GM18505 (cell line): ENCODE results near the gene CLCF1.

Source experiments
- ATAC-seq: cut with Tn5 transposase; IDR thresholded peaks from one replicate; pipeline ENCODE4 v1.9.1; 2021; ENCODE audit not compliant: unreplicated experiment
- POLR2A ChIP-seq: IDR thresholded peaks from 4 replicates; pipeline ENCODE4 v1.6.1; 2011; ENCODE audit warnings: borderline replicate concordance; ENCODE audit not compliant: insufficient read depth, insufficient read length; ENCODE audit errors: extremely low read depth

The CLCF1 gene

DNA sequence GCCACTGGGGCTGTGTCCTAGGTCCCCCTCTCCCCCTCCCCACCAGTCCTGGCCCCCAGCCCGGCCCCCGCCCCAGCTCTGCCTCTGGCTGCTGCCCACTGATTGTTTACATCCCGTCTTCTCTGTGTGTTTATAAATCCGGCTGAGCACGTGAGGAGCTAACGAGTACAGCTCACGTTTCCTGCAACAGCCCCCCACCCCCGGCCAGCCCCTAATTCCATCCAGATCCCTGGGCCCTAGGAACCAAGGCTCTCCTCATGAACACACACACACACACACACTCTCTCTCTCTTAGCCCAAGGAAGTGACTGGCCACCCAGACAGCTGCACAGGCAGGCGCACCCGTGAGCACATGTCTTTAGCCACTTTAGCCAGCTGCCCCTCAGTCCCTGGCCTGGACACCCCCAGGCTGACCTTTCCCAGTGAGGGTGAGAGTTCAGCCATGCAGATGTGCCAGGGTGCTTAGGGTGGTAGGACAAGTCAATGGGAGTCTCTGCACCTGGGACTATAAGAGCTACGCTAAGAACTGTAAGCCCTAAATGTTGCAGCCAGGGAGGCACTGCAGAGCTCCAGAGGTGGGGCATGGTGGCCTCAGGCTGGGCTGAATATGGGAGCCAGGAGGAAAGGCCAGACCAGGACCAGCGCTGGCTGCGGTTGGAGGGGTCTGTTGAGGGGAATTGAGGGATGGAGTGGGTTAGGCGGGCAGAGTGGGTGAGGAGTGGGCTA lies 2.9 kb downstream of the CLCF1 start:
- no peak for TF ChIP-seq POLR2A

DNA sequence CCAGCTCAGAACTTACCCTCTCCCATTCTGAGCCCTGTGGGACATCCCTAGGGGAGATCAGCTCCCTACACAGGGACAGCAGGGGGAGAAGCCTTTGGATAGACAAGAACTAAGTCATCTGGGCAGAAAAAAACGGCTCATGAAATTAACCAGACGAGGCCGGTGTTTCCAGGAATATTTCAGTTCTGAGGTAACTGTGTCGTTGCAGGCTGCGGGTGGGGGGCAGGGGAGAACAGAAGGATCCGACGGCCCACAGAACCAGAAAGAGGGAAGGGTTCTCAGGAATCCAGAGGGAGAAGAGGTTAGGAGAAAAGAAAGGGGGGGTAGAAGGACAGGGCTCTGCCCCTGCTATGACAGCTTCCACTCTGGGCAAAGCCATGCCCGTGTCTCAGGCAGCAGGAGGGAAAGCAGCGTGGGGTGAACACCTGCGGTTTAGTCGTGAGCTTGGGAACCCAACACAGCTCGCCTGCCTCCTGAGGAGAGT lies 3.6 kb downstream of the CLCF1 start:
- TF ChIP-seq POLR2A = no peak
- no peak for ATAC-seq

More for the DNA sequence above, 2.9 kb downstream of the CLCF1 start:
- no peak for ATAC-seq

DNA sequence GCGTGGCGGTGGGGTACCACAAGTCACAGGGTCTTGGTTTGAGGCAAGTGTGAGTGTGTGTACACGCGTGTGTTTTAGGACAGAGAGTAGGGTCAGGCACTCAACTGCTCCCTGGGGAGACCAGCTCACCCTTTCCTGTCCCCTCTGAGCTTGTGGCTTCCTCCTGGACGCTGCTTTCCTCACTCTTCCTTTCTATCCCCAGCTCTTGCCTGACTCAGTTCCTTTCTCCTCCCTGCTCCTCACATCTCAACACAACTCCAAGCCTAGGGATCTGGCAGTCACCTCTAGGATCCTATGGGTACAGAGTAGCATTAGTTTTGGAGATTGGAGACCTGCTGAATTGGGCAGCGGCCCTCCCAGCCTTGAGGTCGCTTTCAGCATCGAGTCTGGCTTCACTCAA lies 4.1 kb downstream of the CLCF1 start:
- ATAC-seq = no peak
- no peak for TF ChIP-seq POLR2A

DNA sequence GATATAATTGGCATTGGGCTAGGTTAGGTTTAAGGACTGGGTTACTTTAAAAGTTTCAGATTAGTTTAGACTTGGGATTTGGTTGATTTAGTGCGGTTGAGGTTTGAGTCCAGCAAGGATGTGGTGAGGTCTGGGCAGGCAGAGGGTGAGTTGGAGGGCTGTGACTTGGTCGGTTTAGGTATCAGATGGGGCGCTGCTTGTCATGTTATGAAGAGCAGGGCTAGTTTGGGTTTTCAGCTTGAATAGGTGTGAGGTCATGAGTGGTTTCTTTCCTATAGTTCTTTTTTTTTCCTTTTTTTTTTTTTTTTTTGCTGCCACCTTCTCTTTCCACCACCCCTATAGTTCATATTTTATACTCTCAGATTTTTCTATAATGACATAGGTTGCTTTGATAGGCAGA lies 4.8 kb downstream of the CLCF1 start:
- TF ChIP-seq POLR2A = no peak
- ATAC-seq = no peak

DNA sequence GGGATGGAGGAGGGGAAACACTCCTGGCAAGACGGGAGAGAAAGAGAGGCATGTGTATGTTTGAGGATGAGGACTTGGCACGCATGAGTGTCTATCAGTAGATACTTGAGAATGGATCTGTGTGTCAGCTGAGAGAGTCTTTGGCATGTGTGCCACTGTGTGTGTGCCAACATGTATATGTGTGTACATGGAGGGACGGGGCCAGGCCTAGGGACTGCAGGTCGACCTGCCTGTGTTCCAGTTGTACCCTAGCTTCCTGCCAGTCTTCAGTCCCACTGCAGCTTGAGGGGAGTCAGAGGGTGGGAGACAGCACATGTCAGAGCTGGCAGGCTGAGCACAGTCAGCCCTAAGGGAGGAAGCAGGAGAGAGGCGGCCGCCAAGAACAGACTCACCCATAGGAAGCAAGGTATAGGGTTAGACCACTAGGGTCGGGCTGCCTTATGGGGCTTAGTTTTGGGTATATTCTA lies 5.6 kb downstream of the CLCF1 start:
- TF ChIP-seq POLR2A = no peak
- no peak for ATAC-seq

DNA sequence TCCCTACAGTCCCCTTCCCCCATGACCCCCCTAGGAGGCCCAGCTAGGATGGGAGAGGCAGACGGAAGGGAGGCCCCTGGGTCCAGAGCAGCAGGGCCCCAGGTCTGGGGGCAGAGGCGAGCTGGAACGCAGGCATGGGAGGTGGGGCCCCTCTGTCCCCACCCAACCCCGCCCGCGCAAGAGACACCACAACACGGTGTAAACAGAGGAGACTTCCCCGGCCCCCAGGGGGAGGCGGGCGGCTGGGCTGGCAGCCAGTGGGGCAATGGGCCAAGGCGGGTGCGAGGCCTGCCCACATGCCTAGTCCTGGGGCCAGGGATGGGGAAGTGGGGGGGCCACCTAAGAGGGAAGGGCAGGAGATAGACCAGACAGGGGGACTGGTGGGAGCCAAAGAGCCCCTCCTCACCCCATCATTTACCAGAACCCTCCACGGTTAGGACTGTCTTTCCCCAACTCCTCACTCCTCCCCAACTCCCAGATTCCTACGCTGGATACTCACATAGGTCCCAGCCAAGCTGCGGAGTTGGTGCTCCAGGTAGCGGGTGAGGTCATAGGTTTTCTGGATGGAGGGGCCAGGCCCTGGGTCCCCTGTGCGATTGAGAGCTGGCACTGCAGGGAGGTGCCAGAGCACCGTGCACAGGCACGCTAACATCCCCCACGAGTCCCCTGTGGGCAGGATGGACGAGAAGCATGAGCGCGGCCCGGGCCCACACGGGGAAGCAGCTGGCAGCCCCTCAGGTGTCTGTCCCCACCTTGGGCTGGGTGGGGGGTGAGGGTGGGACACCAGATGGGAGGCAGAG lies 6.2 kb downstream of the CLCF1 start:
- no peak for TF ChIP-seq POLR2A
- no peak for ATAC-seq

DNA sequence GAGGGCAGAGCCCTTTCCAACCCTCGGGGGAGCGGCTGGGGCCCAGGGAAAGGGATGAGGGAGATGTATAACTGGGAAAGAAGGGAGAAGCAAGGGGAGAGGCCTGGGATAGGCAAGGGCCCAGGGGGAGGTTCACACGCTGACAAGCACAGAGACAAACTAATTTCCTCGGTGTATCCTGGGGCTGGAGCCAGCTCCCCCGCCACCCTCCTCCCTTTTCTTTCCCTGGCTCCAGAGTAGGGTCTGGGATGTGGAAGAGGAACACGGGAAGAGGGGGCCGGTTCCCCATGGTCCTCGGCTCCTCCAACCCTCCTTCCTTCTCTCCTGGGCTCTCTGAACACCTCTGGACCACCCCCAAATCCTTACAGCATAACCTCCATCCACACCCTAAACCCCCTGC lies 6.9 kb downstream of the CLCF1 start:
- TF ChIP-seq POLR2A = no peak
- ATAC-seq = no peak

DNA sequence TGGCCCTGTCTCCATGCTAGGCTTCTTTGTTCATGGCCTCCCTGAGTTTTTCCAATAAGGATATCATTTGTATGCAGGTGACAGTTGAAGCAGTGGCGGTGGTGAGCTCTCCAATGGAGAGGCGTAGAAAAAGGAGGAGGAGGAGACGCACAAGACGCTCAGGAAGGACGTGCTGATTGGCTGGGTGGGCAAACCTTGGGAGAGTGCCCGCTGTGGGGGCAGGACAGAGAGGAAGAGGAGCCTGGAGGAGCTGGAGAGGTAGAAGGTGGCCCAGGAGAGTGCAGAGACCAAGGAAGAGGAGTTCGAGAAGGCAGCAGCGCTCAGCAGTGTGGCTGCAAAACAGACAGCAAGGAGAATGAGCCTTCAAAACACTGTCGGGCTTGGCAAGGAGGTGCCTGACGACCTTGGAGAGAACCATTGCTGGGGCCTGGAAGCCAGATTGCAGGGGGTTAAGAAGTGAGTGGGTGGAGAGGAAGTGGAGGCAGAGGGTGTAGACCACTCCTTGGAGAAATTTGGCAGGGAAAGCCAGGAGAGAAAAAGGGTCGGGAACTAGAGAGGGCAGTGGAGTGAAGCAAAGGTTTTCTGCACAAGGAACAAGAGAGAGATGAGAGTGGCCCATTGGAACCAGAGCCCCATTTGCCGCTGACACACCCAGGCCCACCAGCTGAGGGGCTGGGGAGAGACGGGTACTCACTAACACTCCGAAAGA lies 7.5 kb downstream of the CLCF1 start:
- no peak for ATAC-seq
- no peak for TF ChIP-seq POLR2A

DNA sequence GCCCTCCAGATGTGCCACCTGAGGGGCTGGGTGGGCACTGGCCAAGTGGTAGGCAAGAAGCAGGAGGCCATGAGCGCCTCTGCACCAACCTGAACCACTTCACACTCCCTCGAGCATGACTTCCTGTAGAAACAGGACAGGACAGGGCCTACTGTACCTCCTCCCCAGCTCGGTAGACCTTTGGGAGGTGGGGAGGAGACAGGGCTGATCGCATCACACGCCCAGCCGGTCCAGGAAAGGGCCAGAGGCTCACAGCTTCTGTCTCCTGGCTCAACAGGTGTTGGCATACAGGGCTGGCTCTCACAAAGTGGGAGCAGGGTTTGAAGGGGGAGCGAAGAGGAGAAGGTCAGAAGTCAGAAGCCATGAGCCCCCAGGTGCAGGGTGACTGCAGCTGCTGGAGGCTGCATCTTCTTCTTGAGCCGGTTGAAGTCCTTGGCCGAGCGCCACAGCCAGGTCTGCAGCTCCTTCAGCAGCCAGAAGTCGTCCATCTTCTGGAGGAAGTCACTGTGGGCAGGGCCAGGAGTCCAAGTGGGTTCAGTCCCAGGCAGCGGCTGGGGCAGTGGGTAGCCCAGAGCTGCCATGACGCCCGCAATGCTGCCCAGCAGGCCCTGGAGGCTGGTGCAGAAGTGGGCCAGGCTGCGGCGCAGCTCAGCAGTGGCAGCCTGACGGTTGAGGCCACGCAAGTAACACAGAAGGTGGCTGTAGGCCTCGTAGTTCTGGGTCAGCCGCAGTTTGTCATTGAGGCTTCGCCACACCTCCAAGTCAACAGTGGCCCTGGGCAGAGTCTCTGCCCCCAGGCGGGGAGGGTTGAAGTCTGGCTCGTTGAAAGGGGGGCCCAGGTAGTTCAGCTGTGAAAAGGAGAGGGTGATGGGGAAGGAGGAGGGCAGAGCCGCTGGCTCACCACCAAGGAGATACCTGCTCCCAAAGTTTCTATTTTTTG lies 8.3 kb downstream of the CLCF1 start:
- ATAC-seq = no peak
- TF ChIP-seq POLR2A = no peak

DNA sequence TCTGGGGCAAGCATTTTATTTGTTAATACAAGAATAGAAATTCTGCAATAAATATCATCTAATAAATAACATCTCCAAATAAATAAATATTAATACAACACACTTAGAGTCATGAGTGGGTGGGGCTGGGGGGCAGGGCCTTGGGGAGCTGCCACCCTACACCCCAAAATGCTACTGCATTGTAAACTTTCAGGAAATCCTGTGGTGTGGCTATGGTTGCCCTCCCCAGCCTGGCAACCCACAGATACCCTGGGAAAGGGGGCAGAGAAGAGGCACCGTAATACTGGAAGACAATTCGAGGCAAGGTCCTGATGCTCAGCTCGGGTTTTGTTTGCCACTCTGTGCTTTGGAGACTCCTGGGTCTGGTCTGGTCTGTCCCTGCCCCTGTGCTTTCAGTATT lies 9.2 kb downstream of the CLCF1 start:
- TF ChIP-seq POLR2A = no peak
- ATAC-seq = no peak

DNA sequence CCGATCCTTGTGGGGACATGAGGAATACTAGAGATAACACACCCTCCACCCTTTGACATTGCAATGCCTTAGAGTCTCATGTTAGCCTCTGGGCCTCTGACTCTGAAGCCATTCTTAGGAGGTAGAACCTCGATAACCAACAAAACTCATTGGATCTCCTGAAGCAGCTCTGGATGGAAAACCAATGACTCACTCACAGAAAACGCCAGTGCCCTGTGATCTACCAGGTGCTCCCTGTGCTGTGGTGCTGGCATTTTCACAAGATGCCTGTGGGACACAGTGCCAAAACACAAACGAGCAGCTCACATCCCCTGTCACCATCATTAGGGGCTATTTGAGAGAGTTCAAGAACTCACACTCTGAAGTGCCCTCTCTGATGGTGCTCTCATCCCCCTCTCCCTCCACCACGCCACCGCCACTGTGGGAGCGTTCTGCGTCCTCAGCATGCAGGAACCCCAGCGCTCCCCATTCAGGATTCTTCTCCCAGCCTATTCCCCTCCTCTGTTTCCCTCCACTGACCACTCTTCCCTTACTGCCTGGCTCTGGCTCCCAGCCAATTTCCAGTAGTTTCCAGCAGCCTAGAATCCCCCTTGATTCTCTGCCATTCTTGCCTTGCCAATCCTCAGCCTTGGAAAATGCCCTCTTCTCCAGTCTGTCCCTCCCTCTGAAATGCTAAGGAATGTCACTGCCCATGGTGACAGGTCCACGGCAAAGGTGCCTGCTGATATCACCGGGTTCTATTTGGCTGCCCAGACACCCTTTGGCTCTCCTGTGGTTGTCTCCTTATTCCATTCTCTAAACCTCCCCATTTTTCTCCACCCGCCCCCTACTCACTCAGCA lies 15.3 kb downstream of the CLCF1 start:
- TF ChIP-seq POLR2A = no peak
- ATAC-seq = no peak

DNA sequence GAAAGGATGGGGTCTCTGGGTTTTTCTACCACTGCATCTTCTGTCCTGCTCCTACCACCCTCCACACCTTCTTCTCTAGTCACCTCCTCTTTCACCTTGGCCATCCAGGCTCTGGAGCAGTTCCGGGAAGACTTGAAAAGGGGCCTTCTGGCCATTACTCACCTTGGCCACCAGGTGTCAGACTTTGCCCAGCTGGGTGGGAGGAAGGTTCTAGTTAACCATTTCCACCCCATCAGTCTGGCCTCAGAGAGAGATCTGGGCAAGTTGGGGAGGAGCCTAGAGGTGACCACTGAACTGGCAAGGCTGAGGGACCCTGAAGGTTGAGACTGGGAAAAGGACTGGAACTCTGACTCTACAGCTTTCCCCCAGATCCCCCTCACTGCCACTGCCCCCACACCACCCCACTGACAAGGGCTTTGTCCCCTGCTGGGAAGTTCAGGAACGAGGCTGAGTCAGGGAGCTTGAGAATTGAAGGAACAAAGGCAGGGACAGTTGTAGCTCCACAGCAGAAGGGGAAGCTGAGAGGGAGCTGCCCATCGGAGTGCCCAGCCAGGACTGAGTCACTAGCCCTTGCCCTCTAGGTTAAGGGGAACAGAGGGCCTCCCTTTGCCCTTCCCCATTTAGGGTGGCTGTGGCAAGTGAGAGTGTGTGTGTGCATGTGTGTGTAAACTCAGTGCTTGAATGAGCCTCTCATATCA lies 16.4 kb downstream of the CLCF1 start:
- ATAC-seq = no peak
- TF ChIP-seq POLR2A = no peak

DNA sequence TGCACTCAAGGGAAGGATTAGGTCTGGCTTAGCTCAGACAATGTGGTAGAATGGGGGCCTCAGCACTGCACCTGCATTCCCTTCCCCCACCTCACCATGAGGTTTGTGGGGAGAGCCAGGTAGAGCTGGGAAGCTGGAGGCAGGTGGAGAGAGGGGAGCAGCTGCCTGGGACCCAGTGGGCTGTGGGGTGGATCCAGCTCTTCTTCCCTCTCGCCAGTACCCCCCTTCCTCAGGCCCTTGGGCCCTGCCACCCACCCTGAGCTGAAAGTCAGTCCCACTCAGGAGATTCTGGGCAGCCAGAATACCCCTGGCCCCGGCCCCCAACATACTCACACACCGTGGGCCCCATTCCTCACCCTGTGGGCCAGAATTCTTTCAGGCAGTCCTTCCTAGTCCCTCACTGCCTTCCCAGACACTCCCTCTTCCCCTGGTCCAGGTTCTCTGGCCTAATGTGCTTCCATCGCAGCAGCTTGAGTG lies 17.0 kb downstream of the CLCF1 start:
- TF ChIP-seq POLR2A = no peak
- no peak for ATAC-seq
